Spleen (tissue), 7 donors: Measurements from ENCODE around the gene TMEM117.

Experiments
- CTCF ChIP-seq, 11 experiments: fragments of 200-600 bp in 7 of 11; fragments of 450-650 bp in 4 of 11; sonication (generic) in 4 of 11; IDR thresholded peaks in 8 of 11; conservative IDR thresholded peaks in 3 of 11; 1 replicate in 7 of 11; 2 replicates in 4 of 11; pipeline versions ENCODE4 v1.4.0 to v1.8.0; 2016 to 2021; ENCODE audit warnings: antibody characterized with exemption in 11 of 11, inconsistent platforms in 4 of 11, mild to moderate bottlenecking in 1 of 11
- POLR2A ChIP-seq, 3 donors: fragments of 450-650 bp; IDR thresholded peaks; one replicate each; pipeline ENCODE4 v1.5.1; 2017; ENCODE audit warnings: antibody characterized with exemption in 3 of 3, mild to moderate bottlenecking in 1 of 3
- POLR2AphosphoS5 ChIP-seq, 3 donors: sonication (generic); formaldehyde crosslinking; IDR thresholded peaks; one replicate each; pipeline ENCODE4 v1.5.1; 2017; ENCODE audit warnings: antibody characterized with exemption in 3 of 3
- donor health status: DM: no; HTN: no; CAD: no; lungs with moderate emphysema.
- donor health status: DM: no; HTN: no; CAD: no.
- donor health status: DM: no; HTN: no; CAD: no.

GRCh38 chr12:44403185-44403584 is 567.3 kb downstream of the TMEM117 start:
- TF ChIP-seq POLR2AphosphoS5 (IDR thresholded peaks at IDR 0.05) (no peak), CTCF (IDR thresholded peaks at IDR 0.05 in 8 of 11, conservative IDR thresholded peaks at IDR 0.05 in 3 of 11) (no peak), POLR2A (IDR thresholded peaks at IDR 0.05) (no peak)
